Hepatocyte (in vitro differentiated cells): Measurements from ENCODE around the gene EXOC2. TPM values are rescaled to one million over a fixed set of nuclear protein-coding genes. Genes with fewer than 3 reads are reported as not detected.

Experiments used
- DNase-seq: peaks from one replicate; pipeline ENCODE4 v3.0.0-alpha.2; 2016; ENCODE audit warnings: low spot score
- H2AFZ ChIP-seq: fragments of 200-600 bp; sonication (generic); 2 replicates; pipeline ENCODE4 v1.6.0; 2016; ENCODE audit warnings: antibody characterized with exemption, mild to moderate bottlenecking
- H3K27ac ChIP-seq: fragments of 200-600 bp; sonication (generic); 2 replicates; pipeline ENCODE4 v1.5.1; 2016; ENCODE audit warnings: mild to moderate bottlenecking
- H3K27me3 ChIP-seq: fragments of 200-600 bp; sonication (generic); 2 replicates; pipeline ENCODE4 v1.6.1; 2016
- H3K36me3 ChIP-seq: fragments of 200-600 bp; sonication (generic); replicated peaks from 2 replicates; pipeline ENCODE4 v1.5.1; 2016; ENCODE audit warnings: low read depth; ENCODE audit not compliant: insufficient read depth
- H3K4me1 ChIP-seq: fragments of 200-600 bp; sonication (generic); 2 replicates; pipeline ENCODE4 v1.5.1; 2016; ENCODE audit warnings: mild to moderate bottlenecking, moderate library complexity; ENCODE audit not compliant: insufficient read depth
- H3K4me2 ChIP-seq: fragments of 200-600 bp; sonication (generic); 2 replicates; pipeline ENCODE4 v1.6.0; 2016
- H3K4me3 ChIP-seq: fragments of 200-600 bp; sonication (generic); 2 replicates; pipeline ENCODE4 v1.5.1; 2016; ENCODE audit warnings: mild to moderate bottlenecking
- H3K79me2 ChIP-seq: fragments of 200-600 bp; sonication (generic); 2 replicates; pipeline ENCODE4 v1.6.0; 2017; ENCODE audit warnings: mild to moderate bottlenecking
- H3K9me2 ChIP-seq: fragments of 200-600 bp; sonication (generic); replicated peaks from 2 replicates; pipeline ENCODE4 v1.6.0; 2017; ENCODE audit warnings: mild to moderate bottlenecking; ENCODE audit not compliant: insufficient read depth
- H3K9me3 ChIP-seq: fragments of 200-600 bp; sonication (generic); 2 replicates; pipeline ENCODE4 v1.5.1; 2016; ENCODE audit warnings: low read depth, mild to moderate bottlenecking
- H4K20me1 ChIP-seq: fragments of 200-600 bp; sonication (generic); 2 replicates; pipeline ENCODE4 v1.6.0; 2016; ENCODE audit warnings: mild to moderate bottlenecking; ENCODE audit not compliant: insufficient read depth, poor library complexity, severe bottlenecking
- CTCF ChIP-seq: fragments of 200-600 bp; sonication (generic); IDR thresholded peaks from 2 replicates; pipeline ENCODE4 v1.5.1; 2016; ENCODE audit warnings: antibody characterized with exemption, mild to moderate bottlenecking; ENCODE audit not compliant: poor library complexity
- EZH2 ChIP-seq: fragments of 200-600 bp; sonication (generic); IDR thresholded peaks from 2 replicates; pipeline ENCODE4 v1.6.1; 2016; ENCODE audit warnings: antibody characterized with exemption, mild to moderate bottlenecking, borderline replicate concordance
- EZH2phosphoT487 ChIP-seq: fragments of 200-600 bp; sonication (generic); IDR thresholded peaks from one replicate; pipeline ENCODE4 v1.6.1; 2018; ENCODE audit warnings: antibody characterized with exemption, mild to moderate bottlenecking, low read depth, moderate library complexity; ENCODE audit not compliant: unreplicated experiment, severe bottlenecking
- WGBS: methylation state at CpG from one replicate; pipeline ENCODE4 v1.1.6; 2016; ENCODE audit warnings: low lambda C conversion rate; ENCODE audit errors: missing lambda C conversion rate; 5-methylcytosine and 5-hydroxymethylcytosine counted together
- polyA plus RNA-seq: library from polyadenylated mRNA; unstranded; fragments of >200 nt; fragmentation: Nextera tagmentation; extraction: Ambion mirVana; gene quantifications from 2 replicates; pipeline ENCODE4 v1.2.1, GENCODE V29; 2016
- total RNA-seq: library from RNA; depleted of rRNA; stranded (reverse); fragments of >200 nt; gene quantifications from 2 replicates; pipeline ENCODE4 v1.2.3, GENCODE V29; 2014

Gene EXOC2
- total and polyA plus RNA-seq, 2 experiments from 2014 or later: 15.4 to 27.0 TPM

GRCh38 chr6:613981-614380 is 79.0 kb downstream of the EXOC2 start:
- no peaks in the 10 kb centered on the region for H3K36me3 ChIP-seq

GRCh38 chr6:611928-612327 is 81.0 kb downstream of the EXOC2 start:
- TF ChIP-seq EZH2phosphoT487 (no peak), EZH2 (no peak), CTCF (no peak)
- 71% methylated on average over 4 of the region's 4 CpGs for WGBS
- no peak for DNase-seq
- H4K20me1 ChIP-seq: no peaks in the 10 kb centered on the region
- H3K4me1 ChIP-seq: no peaks in the 10 kb centered on the region
- H3K9me3 ChIP-seq: no peaks in the 10 kb centered on the region
- H3K27me3 ChIP-seq: no peaks in the 10 kb centered on the region
- no peak overlapping the region for H2AFZ ChIP-seq
- no peak overlapping the region for H3K4me2 ChIP-seq
- no peak overlapping the region for H3K4me3 ChIP-seq
- no peaks in the 10 kb centered on the region for H3K79me2 ChIP-seq
- H3K36me3 ChIP-seq: no peaks in the 10 kb centered on the region
- H3K27ac ChIP-seq: no peak overlapping the region
- no peaks in the 10 kb centered on the region for H3K9me2 ChIP-seq

More at GRCh38 chr6:613981-614380, 79.0 kb downstream of the EXOC2 start:
- no peak overlapping the region for H3K4me3 ChIP-seq
- no peaks in the 10 kb centered on the region for H3K9me2 ChIP-seq
- TF ChIP-seq CTCF (no peak), EZH2 (no peak), EZH2phosphoT487 (no peak)
- no peaks in the 10 kb centered on the region for H3K4me1 ChIP-seq
- H3K79me2 ChIP-seq: no peaks in the 10 kb centered on the region
- no peak overlapping the region for H3K4me2 ChIP-seq
- no peak for DNase-seq
- H2AFZ ChIP-seq: no peak overlapping the region
- WGBS: 72% methylated on average over 7 of the region's 7 CpGs
- H3K9me3 ChIP-seq: no peaks in the 10 kb centered on the region
- H3K27me3 ChIP-seq: no peaks in the 10 kb centered on the region
- H4K20me1 ChIP-seq: no peaks in the 10 kb centered on the region
- H3K27ac ChIP-seq: no peak overlapping the region

GRCh38 chr6:610882-611281 is 82.1 kb downstream of the EXOC2 start:
- Histone ChIP-seq H3K9me3 (no peaks in the 10 kb centered on the region), H3K36me3 (no peaks in the 10 kb centered on the region), H3K9me2 (no peaks in the 10 kb centered on the region), H3K27ac (no peak overlapping the region), H3K4me2 (no peak overlapping the region), H2AFZ (no peak overlapping the region), H3K4me1 (no peaks in the 10 kb centered on the region), H3K79me2 (no peaks in the 10 kb centered on the region), H4K20me1 (no peaks in the 10 kb centered on the region), H3K4me3 (no peak overlapping the region), H3K27me3 (no peaks in the 10 kb centered on the region)
- WGBS: 87% methylated on average over 2 of the region's 2 CpGs
- TF ChIP-seq EZH2 (no peak), EZH2phosphoT487 (no peak), CTCF (no peak)
- DNase-seq: no peak

- H3K4me2 ChIP-seq: no peak overlapping the region
- TF ChIP-seq EZH2phosphoT487: no peak
- TF ChIP-seq EZH2: no peak
- TF ChIP-seq CTCF: no peak
- H3K9me3 ChIP-seq: no peaks in the 10 kb centered on the region
- H4K20me1 ChIP-seq: no peaks in the 10 kb centered on the region
- WGBS: 95% methylated on average over 4 of the region's 4 CpGs
- H3K9me2 ChIP-seq: no peaks in the 10 kb centered on the region
- no peaks in the 10 kb centered on the region for H3K27me3 ChIP-seq
- H3K4me3 ChIP-seq: no peak overlapping the region
- no peak overlapping the region for H3K27ac ChIP-seq
- no peaks in the 10 kb centered on the region for H3K4me1 ChIP-seq
- DNase-seq: no peak
- H3K36me3 ChIP-seq: no peaks in the 10 kb centered on the region
- no peaks in the 10 kb centered on the region for H3K79me2 ChIP-seq
- H2AFZ ChIP-seq: no peak overlapping the region
Measured at GRCh38 chr6:609905-610304, 83.0 kb downstream of the EXOC2 start.
